ENCODE measurements around the gene IP6K3.

The IP6K3 gene

DNA sequence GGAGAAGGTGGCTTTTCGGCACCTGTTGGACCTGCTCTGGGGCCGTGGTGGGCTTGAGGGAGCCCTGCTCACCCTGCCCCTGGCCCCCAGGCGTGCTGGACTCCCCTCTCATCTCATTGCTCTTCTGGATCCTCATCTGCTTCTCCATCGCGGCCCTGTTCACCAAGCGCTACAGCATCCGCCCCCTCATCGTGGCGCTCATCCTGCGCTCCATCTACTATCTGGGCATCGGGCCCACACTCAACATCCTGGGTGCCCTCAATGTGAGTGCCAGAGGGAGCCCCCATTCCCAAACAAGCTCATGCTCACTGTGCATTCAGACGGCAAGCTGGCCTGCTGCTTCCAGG is 57.6 kb downstream of the IP6K3 start:
- no peak for DNase-seq (ENCODE audit: low spot score)

DNA sequence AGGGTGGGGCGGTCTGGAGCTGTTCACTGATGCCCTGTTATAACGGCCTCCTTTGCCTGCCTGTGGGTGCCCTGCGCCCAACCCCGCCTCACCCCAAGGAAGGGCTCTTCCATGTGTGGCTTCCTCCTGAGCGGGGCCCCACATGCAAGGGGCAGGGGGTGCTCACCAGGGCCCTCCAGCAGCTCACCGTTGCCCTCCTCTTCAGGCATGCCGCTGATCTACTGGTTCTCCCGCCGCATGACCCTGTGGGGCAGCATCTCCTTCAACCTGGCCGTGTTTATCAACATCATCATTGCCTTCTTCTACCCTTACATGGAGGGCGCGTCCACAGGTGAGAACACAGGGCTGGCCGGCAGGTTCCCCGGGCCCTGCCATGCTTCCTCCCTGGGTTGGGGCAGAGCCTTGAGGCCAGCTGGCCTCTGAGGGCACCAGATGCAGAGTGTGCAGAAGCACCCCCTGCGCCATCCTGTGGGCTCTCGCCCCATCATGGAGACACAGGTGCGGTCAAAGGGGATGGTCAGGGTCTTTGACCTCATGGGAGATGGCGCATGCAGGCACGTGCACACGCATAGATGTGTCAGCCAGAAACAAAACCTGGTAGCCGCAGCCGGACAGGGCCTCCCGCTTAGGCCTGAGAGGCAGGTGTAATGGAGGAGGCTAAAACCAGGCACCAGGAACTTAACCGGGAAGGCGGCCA is 58.1 kb downstream of the IP6K3 start:
- no peak for DNase-seq (ENCODE audit: low spot score)

GRCh38 chr6:33688006-33688405 is 58.7 kb downstream of the IP6K3 start:
- DNase-seq (ENCODE audit: low spot score) = no peak

GRCh38 chr6:33686981-33687975 is 59.4 kb downstream of the IP6K3 start:
- DNase-seq (ENCODE audit: low spot score) = no peak

DNA sequence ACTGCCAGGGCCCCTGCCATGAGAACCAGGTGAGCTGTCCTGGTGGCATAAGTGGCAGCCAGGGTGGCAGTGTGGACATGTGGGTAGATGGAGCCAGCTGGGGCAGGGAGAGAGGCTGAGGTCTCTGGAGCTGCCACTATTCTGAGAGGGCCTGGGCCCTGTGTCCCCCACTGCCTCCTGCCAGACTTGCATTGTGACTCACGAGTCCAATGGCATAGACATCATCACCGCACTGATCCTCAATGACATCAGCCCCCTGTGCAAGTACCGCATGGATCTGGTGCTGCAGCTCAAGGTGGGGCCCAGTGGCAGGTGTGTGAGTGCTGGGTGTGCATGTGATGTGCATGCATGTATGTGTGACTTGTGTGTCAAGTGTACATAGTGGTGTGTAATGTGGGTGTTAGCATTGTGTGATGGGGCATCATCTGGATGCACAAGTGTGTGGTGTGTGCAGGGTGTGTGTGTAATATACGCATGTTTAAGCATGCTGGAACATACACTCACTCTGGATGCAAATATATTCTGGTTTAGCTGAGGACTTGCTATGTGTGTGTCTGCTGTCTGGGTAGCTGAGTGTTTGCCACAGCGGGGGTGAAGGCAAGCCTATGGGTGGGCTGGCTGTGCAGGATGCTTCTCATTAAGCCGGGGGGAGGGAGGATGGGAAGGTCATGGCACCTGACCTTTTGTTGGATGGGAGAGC is 60.3 kb downstream of the IP6K3 start:
- DNase-seq (ENCODE audit: low spot score) = no peak

GRCh38 chr6:33685411-33686224 is 61.1 kb downstream of the IP6K3 start:
- no peak for DNase-seq (ENCODE audit: low spot score)

- no peak for DNase-seq (ENCODE audit: low spot score)
Measured at GRCh38 chr6:33684983-33685382, 61.7 kb downstream of the IP6K3 start.

- no peak for DNase-seq (ENCODE audit: low spot score)
Measured at GRCh38 chr6:33684428-33684896, 62.2 kb downstream of the IP6K3 start.

DNA sequence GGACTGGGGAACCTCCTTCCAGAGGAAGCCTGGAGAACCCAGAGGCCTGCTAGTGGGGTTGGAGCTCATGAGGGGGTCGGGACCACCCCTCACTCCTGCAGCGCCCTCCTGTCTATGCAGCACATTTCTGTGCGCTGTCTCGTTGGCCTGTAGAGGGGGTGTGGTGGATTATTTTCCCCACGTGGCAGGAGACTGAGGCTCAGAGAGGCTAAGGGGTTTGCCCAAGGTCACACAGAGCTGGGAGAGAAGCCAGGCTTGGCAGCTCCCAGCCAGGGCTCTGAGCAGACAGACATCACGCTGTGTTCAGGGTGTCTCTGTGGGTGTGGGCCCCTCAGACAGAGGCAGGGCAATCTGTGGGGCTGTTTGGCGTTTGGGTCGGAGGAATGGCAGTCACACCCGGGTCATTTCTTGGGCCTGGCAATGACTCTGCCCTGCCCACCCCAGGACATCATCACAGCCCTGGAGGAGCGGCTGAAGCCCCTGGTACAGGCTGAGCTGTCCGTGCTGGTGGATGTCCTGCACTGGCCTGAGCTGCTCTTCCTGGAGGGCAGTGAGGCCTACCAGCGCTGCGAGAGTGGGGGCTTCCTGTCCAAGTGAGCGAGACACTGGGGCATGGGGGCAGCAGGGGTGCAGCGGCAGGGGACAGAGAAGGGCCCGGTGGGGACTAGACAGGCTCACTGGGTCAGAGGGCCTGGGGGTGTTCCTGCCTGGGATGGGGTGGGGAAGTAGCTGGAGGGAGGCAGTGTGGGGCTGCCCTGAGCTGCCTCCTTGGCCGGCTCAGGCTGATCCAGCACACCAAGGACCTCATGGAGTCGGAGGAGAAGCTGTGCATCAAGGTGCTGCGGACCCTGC is 62.9 kb downstream of the IP6K3 start:
- DNase-seq (ENCODE audit: low spot score) = no peak

GRCh38 chr6:33683051-33683571 is 63.6 kb downstream of the IP6K3 start:
- no peak for DNase-seq (ENCODE audit: low spot score)

DNA sequence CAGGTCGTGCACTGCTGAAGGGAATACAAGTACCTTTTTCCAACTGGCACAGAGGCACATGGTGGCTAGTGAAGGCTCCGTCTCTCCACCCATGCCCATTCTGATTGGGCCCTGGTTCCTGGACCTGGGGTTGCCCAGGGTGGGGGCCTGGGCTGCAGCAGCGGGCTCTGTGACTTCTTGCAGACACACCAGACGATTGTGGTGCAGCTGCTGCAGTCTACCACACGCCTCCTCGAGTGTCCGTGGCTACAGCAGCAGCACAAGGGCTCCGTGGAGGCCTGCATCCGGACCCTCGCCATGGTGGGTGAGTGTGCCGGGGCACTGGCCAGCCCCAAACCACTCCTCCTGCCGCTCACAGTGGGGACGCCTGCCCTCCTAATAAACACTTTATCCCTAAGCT is 64.4 kb downstream of the IP6K3 start:
- no peak for DNase-seq (ENCODE audit: low spot score)

DNA sequence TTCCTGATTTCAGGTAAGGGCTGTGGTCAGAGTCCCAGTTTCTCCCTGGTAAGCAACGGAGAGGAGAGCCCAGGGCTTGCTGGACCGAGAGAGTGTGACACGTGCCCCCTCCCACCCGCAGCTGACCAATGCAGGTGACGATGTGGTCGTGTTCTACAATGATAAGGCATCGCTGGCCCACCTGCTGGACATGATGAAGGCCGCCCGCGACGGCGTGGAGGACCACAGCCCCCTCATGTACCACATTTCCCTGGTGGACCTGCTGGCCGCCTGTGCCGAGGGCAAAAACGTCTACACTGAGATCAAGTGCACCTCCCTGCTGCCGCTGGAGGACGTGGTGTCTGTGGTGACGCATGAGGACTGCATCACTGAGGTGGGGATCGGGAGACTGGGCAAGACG is 66.9 kb downstream of the IP6K3 start:
- DNase-seq (ENCODE audit: low spot score) = no peak

DNA sequence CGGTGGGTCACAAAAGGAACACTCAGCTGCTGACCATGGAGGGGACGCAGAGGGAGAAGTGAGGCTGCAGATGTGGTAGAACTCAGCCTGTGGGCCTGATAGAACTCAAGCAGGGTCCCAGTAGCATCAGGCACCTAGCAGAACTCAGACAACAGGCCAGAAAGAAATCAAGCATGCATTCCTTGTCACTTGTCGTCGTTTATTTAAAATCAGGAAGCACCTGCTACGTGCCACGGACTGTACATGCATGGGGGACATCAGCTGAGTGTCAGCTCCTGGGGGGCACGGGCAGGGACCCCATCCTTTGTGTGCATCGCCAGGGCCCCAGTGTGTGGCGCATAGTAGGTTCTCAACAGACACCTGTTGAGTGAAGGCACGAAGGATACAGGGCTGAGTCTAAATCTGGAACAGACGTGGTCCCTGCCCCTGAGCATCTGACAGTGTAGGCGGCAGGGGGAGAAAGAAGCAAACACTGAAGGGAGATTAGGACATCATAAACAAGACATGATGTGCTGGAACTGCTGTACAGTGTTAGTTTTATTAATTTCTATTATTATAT is 67.7 kb downstream of the IP6K3 start:
- DNase-seq (ENCODE audit: low spot score) = no peak

DNA sequence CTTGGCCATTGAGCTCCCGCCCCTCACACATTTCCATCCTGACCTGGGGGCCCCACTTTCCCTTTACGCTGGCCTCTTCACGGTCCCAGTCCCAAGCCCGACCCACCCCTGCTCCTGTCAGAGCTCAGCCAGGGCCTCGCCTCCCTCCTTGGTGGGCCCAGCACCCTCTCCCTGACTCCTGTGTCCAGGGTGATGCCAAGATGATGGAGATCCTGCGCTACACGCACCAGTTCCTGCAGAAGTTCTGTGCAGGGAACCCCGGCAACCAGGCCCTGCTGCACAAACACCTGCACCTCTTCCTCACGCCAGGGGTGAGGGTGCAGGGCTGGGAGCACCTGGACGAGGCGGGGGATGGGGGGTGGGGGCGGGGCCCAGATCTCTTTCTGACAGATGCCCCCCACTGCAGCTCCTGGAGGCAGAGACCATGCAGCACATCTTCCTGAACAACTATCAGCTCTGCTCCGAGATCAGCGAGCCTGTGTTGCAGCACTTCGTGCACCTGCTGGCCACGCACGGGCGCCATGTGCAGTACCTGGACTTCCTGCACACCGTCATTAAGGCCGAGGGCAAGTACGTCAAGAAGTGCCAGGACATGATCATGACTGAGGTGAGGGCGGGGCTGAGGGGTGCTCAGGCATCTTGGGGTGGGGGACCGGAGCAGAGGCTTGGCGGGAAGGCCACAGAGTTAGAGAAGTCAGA is 68.3 kb downstream of the IP6K3 start:
- no peak for DNase-seq (ENCODE audit: low spot score)

DNA sequence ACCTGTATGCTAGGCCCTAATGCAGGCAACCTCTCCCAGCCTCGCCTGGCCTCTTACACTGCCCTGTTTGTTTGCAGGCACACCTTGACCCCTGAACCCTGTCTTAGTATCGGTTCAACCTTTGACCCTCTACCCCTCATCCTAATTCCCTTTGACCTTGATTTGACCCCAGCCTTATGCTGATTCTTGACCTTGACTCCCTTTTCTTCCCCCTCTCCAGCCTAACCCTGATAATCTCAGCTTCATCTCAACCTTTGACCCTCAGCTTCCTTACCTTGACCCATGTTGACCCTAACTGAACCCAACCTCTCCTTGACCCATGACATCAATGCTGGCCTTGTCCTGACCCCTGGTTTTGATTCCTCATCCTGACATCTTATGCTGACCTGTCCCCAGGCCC is 69.0 kb downstream of the IP6K3 start:
- no peak for DNase-seq (ENCODE audit: low spot score)

- no peak for DNase-seq (ENCODE audit: low spot score)
Measured at GRCh38 chr6:33677143-33677660, 69.5 kb downstream of the IP6K3 start.

- DNase-seq (ENCODE audit: low spot score) = no peak
Measured at GRCh38 chr6:33676416-33677142, 70.1 kb downstream of the IP6K3 start.

- DNase-seq (ENCODE audit: low spot score) = no peak
Measured at GRCh38 chr6:33675968-33676367, 70.7 kb downstream of the IP6K3 start.

GRCh38 chr6:33673851-33674250 is 72.9 kb downstream of the IP6K3 start:
- DNase-seq (ENCODE audit: low spot score) = no peak

Data from RKO (cell line).